Spleen (tissue), 11 donors: ENCODE results near the gene LTBP1. TPM values are rescaled to one million over a fixed set of nuclear protein-coding genes. Genes with fewer than 3 reads are reported as not detected.

Experiments used
- DNase-seq: peaks from one replicate; pipeline ENCODE4 v3.0.0-alpha.2; 2020
- H3K27ac ChIP-seq, 8 donors: fragments of 200-600 bp; sonication (generic) in 7 of 8; 1 replicate in 4 of 8; 2 replicates in 4 of 8; pipeline versions ENCODE4 v1.5.0 to v1.8.0; 2016 to 2021; ENCODE audit warnings: inconsistent platforms in 4 of 8, mild to moderate bottlenecking in 4 of 8, moderate library complexity in 1 of 8
- H3K27me3 ChIP-seq, 7 donors: fragments of 200-600 bp; sonication (generic) in 6 of 7; replicated peaks in 1 of 7; 1 replicate in 4 of 7; 2 replicates in 3 of 7; pipeline versions ENCODE4 v1.5.0 to v1.8.0; 2016 to 2021; ENCODE audit warnings: inconsistent platforms in 3 of 7, mild to moderate bottlenecking in 1 of 7
- H3K36me3 ChIP-seq, 6 donors: fragments of 200-600 bp; sonication (generic) in 5 of 6; 1 replicate in 4 of 6; 2 replicates in 2 of 6; pipeline versions ENCODE4 v1.5.0 to v1.8.0; 2016 to 2021; ENCODE audit warnings: inconsistent platforms in 2 of 6
- H3K4me1 ChIP-seq, 6 donors: fragments of 200-600 bp; sonication (generic) in 5 of 6; 1 replicate in 3 of 6; 2 replicates in 3 of 6; pipeline versions ENCODE4 v1.5.0 to v1.8.0; 2016 to 2021; ENCODE audit warnings: inconsistent platforms in 3 of 6
- H3K4me3 ChIP-seq, 8 donors: fragments of 200-600 bp; sonication (generic) in 7 of 8; 1 replicate in 4 of 8; 2 replicates in 4 of 8; pipeline versions ENCODE4 v1.5.0 to v1.8.0; 2016 to 2021; ENCODE audit warnings: inconsistent platforms in 4 of 8, mild to moderate bottlenecking in 4 of 8, moderate library complexity in 2 of 8
- H3K9me3 ChIP-seq, 8 donors: fragments of 200-600 bp; sonication (generic) in 7 of 8; 1 replicate in 4 of 8; 2 replicates in 4 of 8; pipeline versions ENCODE4 v1.5.0 to v1.8.0; 2016 to 2021; ENCODE audit warnings: inconsistent platforms in 4 of 8
- CTCF ChIP-seq, 11 experiments: fragments of 200-600 bp in 7 of 11; fragments of 450-650 bp in 4 of 11; sonication (generic) in 4 of 11; IDR thresholded peaks in 8 of 11; conservative IDR thresholded peaks in 3 of 11; 1 replicate in 7 of 11; 2 replicates in 4 of 11; pipeline versions ENCODE4 v1.4.0 to v1.8.0; 2016 to 2021; ENCODE audit warnings: antibody characterized with exemption in 11 of 11, inconsistent platforms in 4 of 11, mild to moderate bottlenecking in 1 of 11
- POLR2A ChIP-seq, 3 donors: fragments of 450-650 bp; IDR thresholded peaks; one replicate each; pipeline ENCODE4 v1.5.1; 2017; ENCODE audit warnings: antibody characterized with exemption in 3 of 3, mild to moderate bottlenecking in 1 of 3
- POLR2AphosphoS5 ChIP-seq, 3 donors: sonication (generic); formaldehyde crosslinking; IDR thresholded peaks; one replicate each; pipeline ENCODE4 v1.5.1; 2017; ENCODE audit warnings: antibody characterized with exemption in 3 of 3
- WGBS, 5 donors: extraction: QIAGEN DNeasy Blood & Tissue Kit in 3 of 5; methylation state at CpG; one replicate each; pipeline versions ENCODE4 v1.1.5 to v1.1.7; 2013 to 2018; 5-methylcytosine and 5-hydroxymethylcytosine counted together
- intact Hi-C: fragments of 100-400 bp; cut with DNase I; formaldehyde crosslinking; loops from one replicate; pipeline ENCODE4 v1.15.0; 2023; ENCODE audit warnings: low total_unique reads
- polyA plus RNA-seq, 3 donors: library from polyadenylated mRNA; stranded (reverse); fragments of 200-250 nt; gene quantifications; one replicate each; pipeline ENCODE4 v1.2.1, GENCODE V29; 2013
- total RNA-seq, 7 donors: library from RNA; depleted of rRNA in 3 of 7; stranded (reverse); fragments of >200 nt in 3 of 7; fragmentation: NEBNext Ultra II Directional in 4 of 7; extraction: Animal tissue kit (Norgen Biotek cat#: 25700) in 4 of 7; gene quantifications; one replicate each; pipeline versions ENCODE4 v1.1.0 to v1.2.1, GENCODE V29; 2016 to 2021
- donor health status: healthy with polysubstance abuse.
- donor health status: DM: no; HTN: no; CAD: no; lungs with moderate emphysema.
- donor health status: DM: no; HTN: no; CAD: no.
- donor health status: Bipolar disorder and iron deficiency.
- donor health status: healthy.
- donor health status: DM: no; HTN: no; CAD: no.
- donor health status: DM: yes; HTN: yes; CAD: no.

Gene LTBP1
- total and polyA plus RNA-seq, 10 donors: 6.8 to 28.0 (median 13.3) TPM

- Histone ChIP-seq H3K9me3 (peaks cover 0 to 9% (median 0%) of the 10 kb centered on the region in 8 donors), H3K27ac (no peak overlapping the region), H3K36me3 (no peaks in the 10 kb centered on the region), H3K4me1 (peaks cover 0 to 1% (median 0%) of the 10 kb centered on the region in 6 donors), H3K27me3 (peaks cover 0 to 12% (median 0%) of the 10 kb centered on the region in 7 donors), H3K4me3 (no peak overlapping the region)
- TF ChIP-seq POLR2A (IDR thresholded peaks at IDR 0.05) (no peak), POLR2AphosphoS5 (IDR thresholded peaks at IDR 0.05) (no peak), CTCF (IDR thresholded peaks at IDR 0.05 in 8 of 11, conservative IDR thresholded peaks at IDR 0.05 in 3 of 11) (no peak)
- DNase-seq: no peak
- intact Hi-C loops: no loop called here
- 88 to 94% (median 89%) methylated on average over 2 of the region's 2 CpGs for WGBS, 5 donors
Measured at GRCh38 chr2:33023728-33024500, 77.2 kb downstream of the LTBP1 start.

- no peaks in the 10 kb centered on the region for H3K36me3 ChIP-seq
- H3K27me3 ChIP-seq: peaks cover 0 to 12% (median 0%) of the 10 kb centered on the region in 7 donors
- intact Hi-C loops: no loop called here
- H3K27ac ChIP-seq: no peak overlapping the region
- H3K4me3 ChIP-seq: no peak overlapping the region
- peaks cover 0 to 9% (median 0%) of the 10 kb centered on the region in 8 donors for H3K9me3 ChIP-seq
- peaks cover 0 to 4% (median 0%) of the 10 kb centered on the region in 6 donors for H3K4me1 ChIP-seq
- DNase-seq: no peak
- TF ChIP-seq CTCF (IDR thresholded peaks at IDR 0.05 in 8 of 11, conservative IDR thresholded peaks at IDR 0.05 in 3 of 11) (no peak), POLR2A (IDR thresholded peaks at IDR 0.05) (no peak), POLR2AphosphoS5 (IDR thresholded peaks at IDR 0.05) (no peak)
- WGBS, 5 donors: 74 to 89% (median 82%) methylated on average over 2 of the region's 2 CpGs
Measured at GRCh38 chr2:33024758-33025157, 78.0 kb downstream of the LTBP1 start.

GRCh38 chr2:33029459-33029858 lies 82.7 kb downstream of the LTBP1 start:
- Histone ChIP-seq H3K4me1 (peaks cover 0 to 4% (median 0%) of the 10 kb centered on the region in 6 donors), H3K27ac (peak overlapping the region in 2 of 8 donors; percentile 23 to 37), H3K4me3 (no peak overlapping the region), H3K36me3 (no peaks in the 10 kb centered on the region), H3K9me3 (peaks cover 0 to 8% (median 0%) of the 10 kb centered on the region in 8 donors), H3K27me3 (no peaks in the 10 kb centered on the region)
- DNase-seq: no peak
- 64 to 85% (median 76%) methylated on average over 3 of the region's 3 CpGs for whole genome bisulfite sequencing, 5 donors
- intact Hi-C loops: no loop called here
- TF ChIP-seq CTCF (IDR thresholded peaks at IDR 0.05 in 8 of 11, conservative IDR thresholded peaks at IDR 0.05 in 3 of 11) (no peak), POLR2AphosphoS5 (IDR thresholded peaks at IDR 0.05) (no peak), POLR2A (IDR thresholded peaks at IDR 0.05) (no peak)

GRCh38 chr2:33029926-33030325 lies 83.2 kb downstream of the LTBP1 start:
- 57 to 72% (median 70%) methylated on average over 4 of the region's 4 CpGs for WGBS, 5 donors
- peaks cover 0 to 4% (median 0%) of the 10 kb centered on the region in 6 donors for H3K4me1 ChIP-seq
- H3K27me3 ChIP-seq: no peaks in the 10 kb centered on the region
- no peak for DNase-seq
- H3K27ac ChIP-seq: peak overlapping the region in 2 of 8 donors; percentile 23 to 37
- intact Hi-C loops: no loop called here
- no peak overlapping the region for H3K4me3 ChIP-seq
- no peaks in the 10 kb centered on the region for H3K36me3 ChIP-seq
- peaks cover 0 to 3% (median 0%) of the 10 kb centered on the region in 8 donors for H3K9me3 ChIP-seq
- no peak for TF ChIP-seq CTCF (IDR thresholded peaks at IDR 0.05 in 8 of 11, conservative IDR thresholded peaks at IDR 0.05 in 3 of 11)
- TF ChIP-seq POLR2A (IDR thresholded peaks at IDR 0.05): no peak
- no peak for TF ChIP-seq POLR2AphosphoS5 (IDR thresholded peaks at IDR 0.05)
